CD4-positive, alpha-beta T cell treated with Interleukin-4 for 4 hours (primary cell): ENCODE results near the gene CGB2.
"Not testable (repeated sequence)": the region's sequence is repeated elsewhere in the genome, so short reads cannot be mapped to it uniquely, and the experiment has no call there.

ENCODE experiments used
- DNase-seq: peaks from one replicate; pipeline ENCODE4 v3.0.0-alpha.2; 2020

Gene CGB2

GRCh38 chr19:49070416-49070815 is 38.7 kb downstream of the CGB2 start:
- no peak for DNase-seq

DNA sequence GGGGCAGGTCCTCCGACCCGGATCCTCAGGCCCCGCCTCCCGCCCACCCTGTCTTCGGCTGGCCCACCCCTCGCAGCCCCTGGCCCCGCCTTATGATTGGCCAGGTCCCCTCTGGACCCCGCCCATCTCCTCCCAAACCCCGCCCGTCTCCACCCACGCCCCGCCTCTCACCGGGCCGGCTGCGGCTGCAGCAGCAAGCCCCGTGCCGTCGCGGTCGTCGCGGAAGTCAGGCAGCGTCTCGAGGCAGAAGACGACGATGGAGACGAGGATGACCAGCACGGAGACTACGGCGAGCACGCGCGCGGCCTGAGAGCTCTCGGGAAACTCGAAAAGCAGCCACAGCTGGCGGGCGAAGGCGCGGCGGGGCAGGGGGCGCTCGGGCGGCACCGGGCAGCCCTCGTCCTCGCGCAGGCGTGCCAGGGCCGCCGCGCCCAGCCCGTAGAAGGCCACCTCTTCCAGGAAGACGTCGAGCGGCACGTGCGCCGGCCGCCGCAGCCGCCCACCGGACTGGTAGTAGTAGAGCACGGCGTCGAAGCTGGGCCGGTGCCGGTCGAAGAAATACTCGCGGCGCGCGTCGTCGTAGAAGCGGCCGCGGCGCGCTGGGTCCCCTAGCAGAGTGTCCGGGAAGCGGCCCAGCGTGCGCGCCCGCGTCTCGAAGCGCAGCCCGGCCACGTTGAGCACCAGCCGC is 40.3 kb downstream of the CGB2 start:
- DNase-seq: no peak

- DNase-seq: no peak
These were observed 42.1 kb downstream of the CGB2 start for GRCh38 chr19:49073514-49074378.

GRCh38 chr19:49074869-49075268 is 43.2 kb downstream of the CGB2 start:
- DNase-seq: not testable (repeated sequence)

DNA sequence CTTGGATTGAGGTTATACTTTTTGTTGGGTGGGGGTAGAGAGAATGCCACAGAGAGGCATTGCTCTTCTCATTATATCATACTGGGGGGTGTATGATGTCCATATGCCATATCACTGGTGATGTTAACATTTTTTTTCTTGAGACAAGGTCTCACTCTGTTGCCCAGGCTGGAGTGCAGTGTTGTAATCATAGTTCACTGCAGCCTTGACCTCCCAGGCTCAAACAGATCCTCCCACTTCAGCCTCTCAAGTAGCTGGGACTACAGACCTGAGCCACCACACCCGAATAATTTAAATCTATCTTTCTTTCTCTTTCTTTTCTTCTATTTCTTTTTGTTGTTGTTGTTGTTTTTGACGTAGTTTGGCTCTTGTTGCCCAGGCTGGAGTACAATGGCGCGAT is 48.7 kb downstream of the CGB2 start:
- no peak for DNase-seq

GRCh38 chr19:49081273-49081672 is 49.6 kb downstream of the CGB2 start:
- no peak for DNase-seq
